ENCODE data around the gene CTNNA1.

CTNNA1 gene

GRCh38 chr5:138849439-138849838 lies 96.2 kb downstream of the CTNNA1 start:
- no peak for DNase-seq

GRCh38 chr5:138849882-138850281 lies 96.7 kb downstream of the CTNNA1 start:
- no peak for DNase-seq

GRCh38 chr5:138850865-138851435 lies 97.7 kb downstream of the CTNNA1 start:
- no peak for DNase-seq

GRCh38 chr5:138853132-138853531 lies 99.9 kb downstream of the CTNNA1 start:
- DNase-seq: no peak

GRCh38 chr5:138867011-138867410 lies 113.8 kb downstream of the CTNNA1 start:
- no peak for DNase-seq

GRCh38 chr5:138869038-138869437 lies 115.8 kb downstream of the CTNNA1 start:
- DNase-seq: no peak

- DNase-seq: no peak
These were observed 116.7 kb downstream of the CTNNA1 start for GRCh38 chr5:138869763-138870500.

- no peak for DNase-seq
These were observed 117.4 kb downstream of the CTNNA1 start for GRCh38 chr5:138870611-138871010.

- no peak for DNase-seq
These were observed 119.7 kb downstream of the CTNNA1 start for GRCh38 chr5:138872841-138873465.

GRCh38 chr5:138873466-138874221 lies 120.4 kb downstream of the CTNNA1 start:
- DNase-seq: no peak

- no peak for DNase-seq
These were observed 121.0 kb downstream of the CTNNA1 start for GRCh38 chr5:138874241-138874640.

- DNase-seq: peak; percentile 28
These were observed 121.7 kb downstream of the CTNNA1 start, which contains the start of gene LRRTM2 for GRCh38 chr5:138874771-138875551. LRRTM2 (minus strand) TSS chr5:138875335; CDS start chr5:138874911, 424 bp downstream.

- no peak for DNase-seq
These were observed 122.3 kb downstream of the CTNNA1 start for GRCh38 chr5:138875552-138875875.

- DNase-seq: no peak
These were observed 122.7 kb downstream of the CTNNA1 start for GRCh38 chr5:138875946-138876345.

GRCh38 chr5:138876811-138877210 lies 123.6 kb downstream of the CTNNA1 start:
- DNase-seq: no peak

GRCh38 chr5:138878437-138879235 lies 125.4 kb downstream of the CTNNA1 start:
- no peak for DNase-seq

- DNase-seq: no peak
These were observed 130.0 kb downstream of the CTNNA1 start for GRCh38 chr5:138883211-138883610.

- no peak for DNase-seq
These were observed 130.9 kb downstream of the CTNNA1 start for GRCh38 chr5:138884094-138884493.

GRCh38 chr5:138884554-138884953 lies 131.3 kb downstream of the CTNNA1 start:
- DNase-seq: no peak

GRCh38 chr5:138889994-138890393 lies 136.8 kb downstream of the CTNNA1 start:
- no peak for DNase-seq

- no peak for DNase-seq
These were observed 137.4 kb downstream of the CTNNA1 start for GRCh38 chr5:138890644-138891043.
